HEK293T (cell line): ENCODE results near the gene GABARAP.
A peak's percentile ranks its signal among the peaks of the same experiment; 100 is the strongest.

Source experiments
- CTCF ChIA-PET: fragments of 350-600 bp; formaldehyde crosslinking; extraction: SDS; loops from one replicate; lab custom pipeline; 2021; ENCODE audit warnings: antibody characterized with exemption, inconsistent platforms; lab: Yijun Ruan, JAX
- POLR2A ChIA-PET: fragments of 350-600 bp; formaldehyde crosslinking; extraction: SDS; loops from one replicate; lab custom pipeline; 2020; ENCODE audit warnings: antibody characterized with exemption, inconsistent platforms; lab: Yijun Ruan, JAX
- DNase-seq: peaks from one replicate; pipeline ENCODE4 v3.0.0; 2012; ENCODE audit warnings: mixed read lengths; ENCODE audit errors: extremely low spot score
- ARNT ChIP-seq: fragments of 450-650 bp; IDR thresholded peaks from 2 replicates; pipeline ENCODE4 v1.6.1; 2017; ENCODE audit warnings: mild to moderate bottlenecking
- BHLHE40 ChIP-seq: fragments of 450-650 bp; IDR thresholded peaks from 2 replicates; pipeline ENCODE4 v1.6.1; 2016; ENCODE audit warnings: mild to moderate bottlenecking, moderate library complexity, borderline replicate concordance
- CTBP1 ChIP-seq: fragments of 450-650 bp; IDR thresholded peaks from 2 replicates; pipeline ENCODE4 v1.6.1; 2016; ENCODE audit warnings: borderline replicate concordance
- ELF4 ChIP-seq: fragments of 450-650 bp; IDR thresholded peaks from 2 replicates; pipeline ENCODE4 v1.6.1; 2017; ENCODE audit warnings: antibody characterized with exemption
- FOXA1 ChIP-seq: fragments of 450-650 bp; IDR thresholded peaks from 2 replicates; pipeline ENCODE4 v1.6.1; 2016; ENCODE audit warnings: mild to moderate bottlenecking
- FOXK2 ChIP-seq: fragments of 450-650 bp; IDR thresholded peaks from 2 replicates; pipeline ENCODE4 v1.6.1; 2016; ENCODE audit warnings: mild to moderate bottlenecking
- FOXM1 ChIP-seq: fragments of 450-650 bp; IDR thresholded peaks from 2 replicates; pipeline ENCODE4 v1.6.1; 2017; ENCODE audit warnings: mild to moderate bottlenecking, borderline replicate concordance
- HDGF ChIP-seq: fragments of 450-650 bp; IDR thresholded peaks from 2 replicates; pipeline ENCODE4 v1.6.1; 2017; ENCODE audit warnings: antibody characterized with exemption, borderline replicate concordance
- L3MBTL2 ChIP-seq: fragments of 450-650 bp; conservative IDR thresholded peaks from 2 replicates; pipeline ENCODE4 v1.6.1; 2016; ENCODE audit warnings: mild to moderate bottlenecking
- LEF1 ChIP-seq: fragments of 450-650 bp; IDR thresholded peaks from 2 replicates; pipeline ENCODE4 v1.6.1; 2017; ENCODE audit warnings: mild to moderate bottlenecking, borderline replicate concordance
- NFRKB ChIP-seq: fragments of 450-650 bp; IDR thresholded peaks from 2 replicates; pipeline ENCODE4 v1.6.1; 2016; ENCODE audit warnings: mild to moderate bottlenecking, moderate library complexity
- PKNOX1 ChIP-seq: fragments of 450-650 bp; IDR thresholded peaks from 2 replicates; pipeline ENCODE4 v1.6.1; 2016
- SP1 ChIP-seq: fragments of 450-650 bp; IDR thresholded peaks from 2 replicates; pipeline ENCODE4 v1.6.1; 2017
- SUZ12 ChIP-seq: fragments of 450-650 bp; IDR thresholded peaks from 2 replicates; pipeline ENCODE4 v1.6.1; 2016; ENCODE audit warnings: mild to moderate bottlenecking
- TARDBP ChIP-seq: fragments of 450-650 bp; IDR thresholded peaks from 2 replicates; pipeline ENCODE4 v1.6.1; 2016
- ZNF384 ChIP-seq: fragments of 450-650 bp; IDR thresholded peaks from 2 replicates; pipeline ENCODE4 v1.6.1; 2016

GABARAP gene

GRCh38 chr17:7205561-7205960 lies 36.7 kb downstream of the GABARAP start:
- POLR2A ChIA-PET = no interaction called here
- DNase-seq = no peak
- TF ChIP-seq FOXK2 = no peak
- no peak for TF ChIP-seq BHLHE40
- TF ChIP-seq FOXA1 = no peak
- CTCF ChIA-PET = no interaction called here

DNA sequence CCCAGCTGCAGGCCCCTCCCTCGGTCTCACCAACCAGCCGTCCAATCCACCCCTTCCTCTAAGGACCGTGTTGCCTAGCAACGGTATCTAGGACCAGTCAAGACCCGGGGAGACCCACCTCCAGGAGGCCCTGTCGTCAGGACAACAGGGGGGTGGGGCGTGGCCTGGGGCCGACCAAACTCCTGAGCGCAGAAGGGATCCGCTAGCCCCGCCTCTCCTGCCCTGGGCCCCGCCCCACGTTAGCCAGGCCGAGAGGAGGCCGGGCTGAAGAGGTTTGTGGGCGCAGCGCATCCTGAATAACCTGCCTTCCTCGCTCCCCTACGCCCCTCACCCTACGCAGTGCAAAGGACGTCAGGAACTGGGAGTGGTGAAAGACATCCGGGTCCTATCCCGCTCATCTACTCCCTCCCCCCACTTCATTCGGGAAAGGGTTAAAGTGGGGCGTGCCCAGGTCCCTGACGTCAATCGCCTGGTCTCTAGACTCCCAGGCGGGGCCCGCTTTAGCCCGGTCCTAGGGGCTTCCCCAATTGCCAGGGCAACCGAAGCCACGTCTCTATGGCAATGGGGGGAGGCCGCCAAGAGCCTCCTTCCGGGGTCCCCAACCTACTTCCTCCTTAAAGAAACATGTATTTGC lies 37.3 kb downstream of the GABARAP start:
- TF ChIP-seq ELF4 (no peak), FOXA1 (no peak), NFRKB (no peak), ZNF384 (no peak), FOXM1 (no peak), ARNT (no peak), SP1 (no peak), LEF1 (no peak), TARDBP (no peak)
- ChIA-PET POLR2A (no interaction called here), CTCF (interaction anchor here (0.7 kb wide), 1 partner anchor 9 kb away, joined by 4 read pairs; no protein-coding TSS in a partner anchor)
- peak; percentile 74 for DNase-seq

DNA sequence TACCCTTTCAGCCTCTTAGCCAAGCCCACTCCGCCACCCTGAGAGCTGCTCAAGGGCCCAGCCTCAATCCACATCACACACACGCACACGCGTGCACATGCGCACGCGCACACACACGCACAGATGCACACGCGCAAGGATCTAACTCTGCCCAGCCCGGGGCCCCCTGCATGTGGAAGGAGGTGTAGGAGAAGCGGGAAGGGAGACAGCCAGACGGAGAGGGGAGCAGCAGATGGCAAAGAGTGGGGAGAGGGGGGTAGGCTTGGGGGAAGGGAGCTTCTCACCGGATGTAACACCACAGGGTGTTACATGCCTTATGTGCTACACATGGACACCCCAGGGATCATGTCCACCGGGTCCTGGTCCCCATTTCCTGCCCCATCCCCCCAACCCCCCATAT lies 37.9 kb downstream of the GABARAP start:
- no peak for DNase-seq
- ChIA-PET POLR2A (no interaction called here), CTCF (interaction anchor here (0.7 kb wide), 1 partner anchor 10 kb away, joined by 4 read pairs; no protein-coding TSS in a partner anchor)
- TF ChIP-seq TARDBP = no peak
- no peak for TF ChIP-seq CTBP1
- TF ChIP-seq HDGF = no peak
- TF ChIP-seq BHLHE40 = no peak
- TF ChIP-seq ZNF384 = no peak
- no peak for TF ChIP-seq SUZ12
- TF ChIP-seq SP1 = no peak
- TF ChIP-seq ELF4 = no peak
- TF ChIP-seq FOXK2 = no peak
- TF ChIP-seq LEF1 = no peak
- no peak for TF ChIP-seq L3MBTL2
- TF ChIP-seq FOXA1 = no peak
- TF ChIP-seq PKNOX1 = no peak

DNA sequence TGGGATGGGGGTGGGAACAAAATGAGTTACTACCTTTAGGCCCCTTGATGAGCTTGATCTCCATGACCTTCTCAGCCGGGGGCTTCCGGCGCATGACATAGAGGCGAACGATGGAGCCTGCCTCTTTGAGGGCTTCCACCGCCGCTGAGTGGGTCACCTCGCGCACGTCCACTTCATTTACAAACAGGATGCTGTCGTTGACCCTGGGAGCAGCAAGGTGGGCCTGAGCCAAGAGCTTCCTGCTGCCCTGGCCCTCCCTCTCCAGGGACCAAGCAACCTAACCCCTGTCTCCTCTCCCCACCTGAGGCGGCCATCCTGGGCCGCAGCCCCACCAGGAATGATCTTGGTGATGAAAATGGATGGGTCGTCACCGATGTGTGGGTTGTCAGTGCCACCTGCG lies 38.9 kb downstream of the GABARAP start:
- TF ChIP-seq ELF4 (no peak), ZNF384 (no peak), FOXM1 (no peak)
- DNase-seq = no peak
- POLR2A ChIA-PET = no interaction called here
- CTCF ChIA-PET = no interaction called here

- POLR2A ChIA-PET = no interaction called here
- TF ChIP-seq ELF4 = no peak
- TF ChIP-seq CTBP1 = no peak
- TF ChIP-seq FOXK2 = no peak
- TF ChIP-seq PKNOX1 = no peak
- TF ChIP-seq SP1 = no peak
- DNase-seq = no peak
- CTCF ChIA-PET = no interaction called here
Measured at GRCh38 chr17:7196651-7197401, 45.4 kb downstream of the GABARAP start.

- TF ChIP-seq FOXM1 (no peak), PKNOX1 (no peak), NFRKB (no peak), BHLHE40 (no peak)
- ChIA-PET POLR2A (no interaction called here), CTCF (no interaction called here)
- no peak for DNase-seq
Measured at GRCh38 chr17:7195971-7196370, 46.3 kb downstream of the GABARAP start.

DNA sequence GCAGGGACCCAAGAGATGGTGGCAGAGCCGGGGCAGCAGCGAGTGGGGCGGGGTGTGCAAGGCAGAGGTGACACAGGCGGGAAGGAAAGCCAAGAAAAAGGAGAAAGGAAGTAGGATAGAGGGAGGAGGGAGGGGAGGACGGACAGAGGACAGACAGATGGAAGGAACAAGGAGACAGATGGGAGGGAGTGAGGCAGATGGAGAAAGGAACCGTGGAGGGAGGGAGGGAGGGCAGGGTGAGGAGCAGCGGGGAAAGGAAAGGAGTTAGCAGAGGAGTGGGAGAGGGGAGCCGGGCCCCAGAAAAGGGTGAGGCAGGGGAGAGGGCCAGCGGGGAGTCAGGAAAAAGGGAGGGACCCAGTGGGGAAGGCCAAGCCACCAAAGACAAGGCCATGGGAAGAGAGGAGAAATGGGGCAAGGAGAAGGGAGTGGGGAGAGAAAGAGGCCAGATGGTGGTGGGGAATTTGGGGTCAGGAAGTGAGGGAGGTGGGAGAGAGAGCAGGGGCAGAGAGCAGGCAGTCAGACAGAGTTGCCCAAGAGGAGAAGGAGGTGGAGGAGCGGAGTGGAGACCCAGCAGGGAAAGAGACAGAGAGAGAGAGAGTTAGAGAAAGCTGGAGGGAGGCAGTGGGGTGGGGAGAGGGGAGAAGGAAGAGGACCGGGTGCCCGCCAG lies 49.8 kb downstream of the GABARAP start:
- ChIA-PET POLR2A (no interaction called here), CTCF (no interaction called here)
- TF ChIP-seq ELF4 (no peak), SUZ12 (no peak), LEF1 (no peak), BHLHE40 (no peak), SP1 (no peak), FOXM1 (no peak), ZNF384 (no peak), HDGF (no peak), NFRKB (no peak), L3MBTL2 (no peak), FOXK2 (no peak), PKNOX1 (no peak), CTBP1 (no peak), ARNT (no peak), FOXA1 (no peak), TARDBP (no peak)
- no peak for DNase-seq
